ENCODE data around the gene SYAP1.

GRCh38 chrX:16783452-16783851 is 64.0 kb downstream of the SYAP1 start:
- TF ChIP-seq TAF1 (IDR thresholded peaks at IDR 0.05; ENCODE audit: borderline replicate concordance, insufficient read depth, low read length), result no peak
- no peak for TF ChIP-seq REST (IDR thresholded peaks at IDR 0.05; ENCODE audit: insufficient read depth in 1 of 2, low read depth in 2 of 2, low read length in 2 of 2)
- no peak for TF ChIP-seq POLR2AphosphoS5 (IDR thresholded peaks at IDR 0.05; ENCODE audit: low read depth, low read length)
- no peak for TF ChIP-seq SIN3A (IDR thresholded peaks at IDR 0.05; ENCODE audit: borderline replicate concordance, insufficient read depth, low read length)
